Nephron (organoid): ENCODE measurements around the gene FAM3B.

Experiments used
- H3K27ac Mint-ChIP-seq, 3 experiments: 2 replicates each; pipeline ENCODE4 v1.8.0; 2020; ENCODE audit warnings: mixed read lengths in 3 of 3, mild to moderate bottlenecking in 2 of 3, moderate library complexity in 1 of 3
- H3K27me3 Mint-ChIP-seq: 2 replicates; pipeline ENCODE4 v1.8.0; 2021; ENCODE audit warnings: low read depth, mild to moderate bottlenecking, moderate library complexity, mixed read lengths
- H3K36me3 Mint-ChIP-seq: 2 replicates; pipeline ENCODE4 v1.8.0; 2020; ENCODE audit warnings: low read depth, mixed read lengths
- H3K4me1 Mint-ChIP-seq: 2 replicates; pipeline ENCODE4 v1.8.0; 2020; ENCODE audit warnings: mixed read lengths
- H3K4me3 Mint-ChIP-seq, 3 experiments: 2 replicates each; pipeline ENCODE4 v1.8.0; 2020; ENCODE audit warnings: mild to moderate bottlenecking in 3 of 3, mixed read lengths in 3 of 3, moderate library complexity in 2 of 3
- H3K9me3 Mint-ChIP-seq: 2 replicates; pipeline ENCODE4 v1.8.0; 2020; ENCODE audit warnings: mixed read lengths
- CTCF ChIP-seq, 3 experiments: fragments of 200-600 bp; sonication (generic); IDR thresholded peaks; one replicate each; pipeline ENCODE4 v1.5.0; 2021; ENCODE audit warnings: antibody characterized with exemption in 3 of 3; ENCODE audit not compliant: unreplicated experiment in 3 of 3

Gene FAM3B

DNA sequence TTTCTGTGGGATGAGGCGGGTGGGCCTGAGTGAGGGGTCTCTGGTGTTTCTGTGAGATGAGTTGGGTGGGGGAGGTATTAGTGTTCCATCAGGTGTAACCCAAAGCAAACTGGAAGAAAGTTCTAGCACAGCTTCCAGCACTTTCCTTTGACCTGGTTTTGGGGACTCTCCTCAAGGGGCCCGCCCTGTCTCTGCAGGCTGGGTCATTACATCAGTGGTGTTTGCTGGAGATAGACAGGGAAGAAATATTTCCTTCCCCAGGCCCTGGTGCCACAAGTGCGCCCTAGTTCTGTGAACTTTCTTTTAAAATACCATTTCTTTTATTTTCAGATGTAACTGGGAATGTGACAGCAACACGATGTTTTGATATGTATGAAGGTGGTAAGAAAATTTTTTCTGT, 28.8 kb downstream of the FAM3B start:
- Mint-ChIP-seq H3K9me3 (peaks cover 5% of the 10 kb centered on the region), H3K4me3 (no peak overlapping the region), H3K4me1 (no peaks in the 10 kb centered on the region), H3K27me3 (peaks cover 4% of the 10 kb centered on the region), H3K27ac (no peak overlapping the region), H3K36me3 (no peaks in the 10 kb centered on the region)
- no peak for TF ChIP-seq CTCF (IDR thresholded peaks at IDR 0.05; ENCODE audit: unreplicated experiment in 3 of 3)

GRCh38 chr21:41345934-41346685, 29.5 kb downstream of the FAM3B start:
- peaks cover 5% of the 10 kb centered on the region for H3K9me3 Mint-ChIP-seq
- peaks cover 4% of the 10 kb centered on the region for H3K27me3 Mint-ChIP-seq
- no peaks in the 10 kb centered on the region for H3K36me3 Mint-ChIP-seq
- H3K27ac Mint-ChIP-seq, result no peak overlapping the region
- H3K4me3 Mint-ChIP-seq, result no peak overlapping the region
- H3K4me1 Mint-ChIP-seq, result no peaks in the 10 kb centered on the region
- TF ChIP-seq CTCF (IDR thresholded peaks at IDR 0.05; ENCODE audit: unreplicated experiment in 3 of 3), result no peak

DNA sequence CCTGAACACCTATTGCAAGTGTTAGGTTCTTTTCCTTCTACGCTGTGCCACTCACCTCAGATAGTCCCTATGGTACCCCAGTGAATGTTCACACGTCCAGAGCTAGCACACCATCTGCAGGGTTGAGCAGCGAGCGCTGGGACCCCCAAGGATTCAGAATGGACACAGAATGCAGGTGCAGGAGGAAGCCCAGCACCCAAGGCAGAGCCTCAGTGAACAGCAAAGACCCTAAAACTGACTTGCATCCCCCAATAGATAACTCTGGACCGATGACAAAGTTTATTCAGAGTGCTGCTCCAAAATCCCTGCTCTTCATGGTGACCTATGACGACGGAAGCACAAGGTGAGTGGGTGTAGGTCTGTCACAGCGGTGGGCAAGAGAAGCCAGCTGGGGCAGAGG, 30.2 kb downstream of the FAM3B start:
- H3K27ac Mint-ChIP-seq, result no peak overlapping the region
- no peaks in the 10 kb centered on the region for H3K4me1 Mint-ChIP-seq
- peaks cover 5% of the 10 kb centered on the region for H3K9me3 Mint-ChIP-seq
- H3K27me3 Mint-ChIP-seq, result peaks cover 4% of the 10 kb centered on the region
- H3K36me3 Mint-ChIP-seq, result no peaks in the 10 kb centered on the region
- TF ChIP-seq CTCF (IDR thresholded peaks at IDR 0.05; ENCODE audit: unreplicated experiment in 3 of 3), result no peak
- H3K4me3 Mint-ChIP-seq, result no peak overlapping the region

- no peak overlapping the region for H3K27ac Mint-ChIP-seq
- TF ChIP-seq CTCF (IDR thresholded peaks at IDR 0.05; ENCODE audit: unreplicated experiment in 3 of 3), result no peak
- H3K4me1 Mint-ChIP-seq, result no peaks in the 10 kb centered on the region
- peaks cover 4% of the 10 kb centered on the region for H3K27me3 Mint-ChIP-seq
- H3K4me3 Mint-ChIP-seq, result no peak overlapping the region
- H3K9me3 Mint-ChIP-seq, result no peaks in the 10 kb centered on the region
- H3K36me3 Mint-ChIP-seq, result no peaks in the 10 kb centered on the region
Measured at GRCh38 chr21:41348434-41348833, 31.8 kb downstream of the FAM3B start.

DNA sequence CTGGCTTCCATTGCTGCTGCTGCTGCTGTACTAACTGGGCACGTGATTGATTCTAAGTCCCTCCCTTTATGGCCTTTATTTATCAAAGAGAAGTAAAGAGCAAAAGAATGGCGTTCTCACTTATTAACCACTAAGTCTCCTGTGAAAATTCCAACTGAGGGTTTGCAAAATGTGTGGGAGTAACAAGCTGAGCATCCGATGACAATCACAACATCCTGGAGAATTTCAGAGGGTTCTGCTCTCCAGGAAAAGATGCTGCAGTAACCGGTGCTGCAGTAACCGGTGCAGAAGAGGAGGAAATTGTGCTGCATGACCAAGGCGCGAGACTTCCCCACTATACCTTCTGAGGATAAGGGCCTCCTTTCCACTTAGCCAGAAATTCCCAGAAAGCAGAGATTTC, 32.5 kb downstream of the FAM3B start:
- Mint-ChIP-seq H3K9me3 (no peaks in the 10 kb centered on the region), H3K4me1 (no peaks in the 10 kb centered on the region), H3K4me3 (no peak overlapping the region), H3K27me3 (peaks cover 5% of the 10 kb centered on the region), H3K36me3 (no peaks in the 10 kb centered on the region), H3K27ac (no peak overlapping the region)
- TF ChIP-seq CTCF (IDR thresholded peaks at IDR 0.05; ENCODE audit: unreplicated experiment in 3 of 3), result no peak
